GM18507 (cell line): ENCODE measurements around the gene ZNF346.
"Not testable (repeated sequence)": the region's sequence is repeated elsewhere in the genome, so short reads cannot be mapped to it uniquely, and the experiment has no call there.

Experiments
- DNase-seq: peaks from one replicate; pipeline ENCODE4 v3.0.0; 2011; ENCODE audit warnings: low read depth; ENCODE audit not compliant: insufficient read length; ENCODE audit errors: extremely low spot score
- FAIRE-seq: peaks from 2 replicates; lab custom pipeline; 2011; peaks lifted over from hg19 to GRCh38; lab: Jason Lieb, UNC

Gene ZNF346

DNA sequence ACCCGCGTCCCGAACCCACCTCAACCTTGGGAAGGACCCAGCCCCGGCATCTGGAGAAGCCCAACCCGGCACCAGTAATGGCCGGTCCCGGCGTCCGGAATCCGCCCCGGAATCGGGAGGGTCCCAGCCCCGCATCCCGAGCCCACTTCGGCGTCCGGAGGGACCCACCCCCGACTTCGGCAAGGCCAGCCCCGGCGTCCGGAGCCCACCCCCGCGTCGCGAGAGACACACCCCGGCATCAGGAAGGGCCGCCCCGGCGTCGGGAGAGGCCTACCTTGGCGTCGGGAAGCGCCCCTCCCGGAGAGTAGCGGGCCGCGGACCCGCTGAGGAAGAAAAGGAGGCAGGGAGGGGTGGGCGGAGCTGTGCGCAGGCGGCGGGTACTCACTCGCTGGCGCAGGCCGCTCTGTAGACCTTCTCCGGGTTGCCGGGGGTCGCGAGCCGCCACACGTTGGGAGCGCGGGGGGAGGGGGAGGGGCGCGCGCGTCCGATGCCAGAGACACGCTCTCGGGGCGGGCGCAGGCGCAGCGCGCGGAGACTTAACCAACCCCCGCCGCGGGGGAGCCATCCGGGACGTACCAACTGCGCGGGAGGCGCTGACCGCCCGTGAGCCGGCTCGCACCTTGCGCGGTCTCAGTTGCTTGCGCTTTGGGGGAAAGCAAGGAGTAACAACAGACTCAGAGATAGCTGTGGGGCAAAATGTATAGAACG, 16.1 kb upstream of the ZNF346 start, which contains the start of gene UIMC1:
Gene UIMC1 (minus strand): TSS at position 515 of the 708 bp plus-strand sequence. CDS start 24,164 bp downstream, outside the sequence.
- FAIRE-seq (peak; percentile 75), DNase-seq (peak; percentile 84)

DNA sequence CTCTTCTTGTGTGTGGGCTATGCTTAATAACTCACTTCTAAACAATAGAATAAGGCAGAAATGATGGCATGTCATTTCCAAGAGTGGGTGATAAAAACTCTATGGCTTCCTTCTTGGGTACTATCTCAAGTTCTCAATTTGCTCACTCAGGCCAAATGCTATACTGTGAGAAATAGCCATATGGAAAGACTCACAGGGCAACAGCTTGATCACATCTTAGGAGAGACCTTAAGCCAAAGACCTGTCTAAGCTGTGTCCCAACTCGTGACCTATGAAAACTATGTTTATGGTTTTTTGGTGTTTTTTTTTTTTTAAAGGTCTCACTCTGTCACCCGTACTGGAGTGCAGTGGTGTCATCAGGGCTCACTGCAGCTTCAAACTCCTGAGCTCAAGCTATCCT, 13.8 kb upstream of the ZNF346 start:
- FAIRE-seq (no peak), DNase-seq (no peak)

DNA sequence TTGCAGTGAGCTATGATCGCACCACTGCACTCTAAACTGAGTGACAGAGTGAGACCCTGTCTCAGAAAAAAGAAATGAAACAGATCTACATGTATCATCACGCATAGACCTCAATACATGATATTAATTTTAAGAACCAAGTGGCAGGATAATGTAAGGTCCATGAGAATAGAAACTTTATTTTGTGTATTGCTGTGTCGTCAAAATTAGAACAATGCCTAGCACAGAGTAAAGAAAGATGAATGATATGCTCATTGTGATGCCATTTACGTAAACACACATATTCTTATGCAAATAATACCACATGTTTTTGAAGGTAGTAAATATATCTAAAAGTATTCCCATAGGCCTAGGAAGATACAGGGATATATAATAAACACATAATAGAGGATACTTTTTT, 12.3 kb upstream of the ZNF346 start:
- no peak for DNase-seq
- FAIRE-seq, result no peak

DNA sequence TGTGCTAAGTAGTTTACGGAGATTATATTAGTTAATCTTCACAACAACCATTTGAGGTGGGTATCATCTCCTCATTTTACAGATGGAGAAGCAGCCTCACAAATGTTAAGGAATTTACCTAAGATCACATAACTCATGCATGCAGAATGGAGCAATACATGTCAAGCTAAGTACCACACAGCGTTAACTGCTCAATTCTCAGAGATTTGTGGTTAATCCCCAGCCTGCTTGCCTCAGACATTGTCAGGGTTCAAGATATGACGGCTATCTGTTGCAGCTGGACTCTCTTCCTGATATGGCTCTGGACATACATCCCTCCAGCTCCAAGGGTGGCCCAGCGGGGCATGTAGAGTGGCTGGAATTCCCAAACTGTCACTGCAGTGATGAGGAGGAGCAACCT, 7.3 kb upstream of the ZNF346 start:
- FAIRE-seq (no peak), DNase-seq (no peak)

DNA sequence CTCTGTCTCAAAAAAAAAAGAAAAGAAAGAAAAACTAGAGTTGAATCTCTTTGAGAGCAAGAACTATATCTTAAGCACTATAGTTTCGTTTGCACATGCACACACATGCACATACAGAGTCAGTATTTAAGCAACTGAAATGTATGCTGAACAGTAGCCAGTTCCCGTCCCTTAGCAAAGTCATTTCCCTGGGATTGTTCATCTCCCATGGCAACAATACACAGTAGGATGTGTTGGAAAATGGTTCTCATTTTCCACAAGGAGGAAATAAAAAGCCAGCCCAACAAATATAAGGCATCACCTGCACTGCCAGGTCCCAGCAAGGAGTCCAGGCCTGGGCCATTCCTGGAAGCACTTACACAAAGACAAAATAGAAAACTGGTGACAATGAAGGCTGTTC, 4.2 kb upstream of the ZNF346 start:
- DNase-seq, result no peak

DNA sequence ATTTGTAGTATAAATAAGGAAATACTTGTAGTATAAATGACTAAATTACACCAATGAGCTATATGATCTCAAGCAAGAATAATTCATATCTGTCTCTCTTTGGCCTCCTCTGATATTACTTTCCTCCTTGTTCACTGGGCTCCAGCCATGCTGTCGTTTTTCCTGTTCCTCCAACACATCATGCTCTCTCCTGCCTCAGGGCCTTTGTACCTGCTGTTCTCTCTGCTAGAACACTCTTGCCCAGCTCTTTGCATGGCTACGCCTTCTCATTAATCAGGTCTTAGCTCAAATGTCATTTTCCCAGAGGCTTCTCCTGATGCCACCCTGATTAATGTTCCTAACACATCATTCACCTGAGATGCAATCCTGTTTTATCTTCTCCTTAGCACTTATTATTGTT, 2.5 kb upstream of the ZNF346 start:
- DNase-seq, result no peak
- no peak for FAIRE-seq

More for the DNA sequence above, 4.2 kb upstream of the ZNF346 start:
- FAIRE-seq, result no peak

DNA sequence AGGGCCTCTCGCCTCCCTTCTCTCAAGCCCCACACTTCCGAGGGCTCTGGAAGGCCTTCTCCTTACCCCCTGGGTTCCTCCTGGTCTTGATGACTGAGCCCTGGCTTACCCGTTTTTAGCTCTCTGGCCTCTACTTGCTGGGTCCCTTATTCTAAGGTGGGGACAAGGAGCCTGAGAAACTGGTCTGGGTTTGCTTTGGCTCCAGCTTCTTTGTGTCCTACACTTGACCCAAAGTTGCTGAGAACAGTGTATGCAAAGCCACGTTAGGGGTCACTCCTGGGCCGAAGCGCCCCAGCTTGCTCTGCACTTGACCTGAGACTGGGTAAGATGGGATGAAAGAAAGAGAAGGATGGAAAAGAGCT, 788 bp downstream of the ZNF346 start:
- DNase-seq, result no peak
- FAIRE-seq, result no peak

DNA sequence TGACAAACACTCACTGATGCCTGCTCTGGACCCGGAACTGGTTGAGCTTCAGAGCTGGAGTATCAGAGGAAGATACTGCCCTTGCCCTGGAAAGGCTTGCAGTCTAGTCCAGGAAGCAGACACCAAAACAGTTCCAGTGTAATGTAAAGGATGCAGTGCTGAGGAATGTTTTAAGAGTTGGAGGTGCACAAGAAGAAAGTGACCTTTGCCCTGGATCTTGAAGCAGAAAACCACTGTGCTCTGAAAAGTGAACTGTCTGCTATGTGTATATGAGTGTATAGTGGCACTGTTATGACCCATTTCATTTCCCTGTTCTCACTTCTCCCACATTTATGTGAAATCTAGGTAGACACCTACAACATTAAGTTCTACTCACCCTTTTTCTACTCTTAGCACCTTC, 2.1 kb downstream of the ZNF346 start:
- DNase-seq, result no peak
- FAIRE-seq, result no peak

DNA sequence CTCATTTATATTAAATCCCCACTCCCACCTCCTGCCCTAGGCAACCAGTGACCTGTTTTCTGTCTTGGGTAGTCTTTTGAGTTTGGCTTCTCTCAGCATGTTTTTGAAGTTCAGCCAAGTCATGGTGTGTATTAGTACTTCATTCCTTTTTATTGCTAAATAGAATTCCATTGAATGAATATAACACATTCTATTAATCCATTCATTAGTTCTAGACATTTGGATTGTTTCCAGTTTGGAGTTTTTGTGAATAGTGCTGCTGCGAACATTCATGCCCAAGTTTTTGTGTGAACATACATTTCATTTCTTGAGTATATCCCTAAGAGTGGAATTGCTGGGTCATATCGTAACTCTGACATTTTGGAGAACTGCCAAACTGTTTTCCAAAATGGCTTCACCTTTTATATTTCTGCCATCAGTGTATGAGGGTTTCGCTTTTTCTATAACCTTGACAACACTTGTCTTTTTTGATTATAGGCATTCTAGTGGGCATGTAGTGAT, 2.7 kb downstream of the ZNF346 start:
- no peak for DNase-seq
- FAIRE-seq, result no peak

DNA sequence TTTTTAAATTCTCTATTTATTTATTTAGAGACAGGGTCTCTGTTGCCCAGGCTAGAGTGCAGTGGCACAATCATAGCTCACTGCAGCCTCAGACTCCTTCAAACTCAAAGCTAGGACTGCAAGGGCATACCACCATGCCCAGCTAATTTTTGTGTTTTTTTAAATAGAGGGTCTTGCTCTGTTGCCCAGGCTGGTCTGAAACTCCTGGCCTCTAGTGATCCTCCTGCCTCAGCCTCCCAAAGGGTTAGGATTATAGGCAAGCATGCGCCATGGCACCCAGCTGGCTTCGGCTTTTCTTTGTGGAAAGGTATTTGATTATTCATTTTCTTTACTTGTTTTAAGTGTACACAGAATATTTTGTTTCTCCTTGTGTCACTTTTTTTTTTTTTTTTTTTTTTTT, 5.2 kb downstream of the ZNF346 start:
- DNase-seq, result no peak
- FAIRE-seq, result no peak

DNA sequence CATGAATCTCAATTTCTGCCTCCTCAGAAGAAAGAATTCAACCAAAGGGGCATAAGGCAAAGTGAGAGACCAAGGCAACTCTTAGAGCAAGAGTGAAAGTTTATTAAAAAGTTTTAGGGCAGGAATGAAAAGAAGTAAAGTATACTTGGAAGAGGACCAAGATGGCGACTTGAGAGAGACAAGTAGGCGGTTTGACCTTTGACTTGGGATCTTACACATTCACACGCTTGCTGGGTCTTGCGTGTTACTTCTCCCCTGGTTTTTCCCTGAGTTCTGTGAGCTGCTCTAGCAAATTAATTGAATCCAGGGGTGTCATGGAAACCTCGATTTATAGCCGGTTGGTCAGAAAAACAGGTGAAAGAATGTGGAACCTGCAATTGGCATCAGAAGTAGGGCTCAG, 7.0 kb downstream of the ZNF346 start:
- DNase-seq (no peak), FAIRE-seq (no peak)

DNA sequence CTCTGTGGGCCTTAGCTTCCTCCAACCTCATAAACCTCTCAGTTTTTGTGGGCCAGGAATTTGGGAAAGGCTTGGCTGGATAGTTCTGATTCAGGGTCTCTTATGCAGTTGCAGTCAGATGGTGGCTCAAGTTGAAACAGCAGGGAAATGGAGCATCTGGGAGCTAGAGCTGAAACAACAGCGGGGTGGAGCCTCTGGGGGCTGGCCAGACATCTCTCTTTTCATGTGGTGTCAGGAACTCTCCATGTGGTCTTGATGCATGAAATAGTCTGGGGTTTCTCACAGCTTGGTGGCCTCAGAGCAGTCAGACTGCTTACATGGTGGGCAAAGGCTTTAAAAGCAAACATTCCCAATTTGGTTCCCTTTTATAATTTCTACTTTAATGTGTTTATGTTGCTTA, 13.5 kb downstream of the ZNF346 start:
- FAIRE-seq (no peak), DNase-seq (no peak)

DNA sequence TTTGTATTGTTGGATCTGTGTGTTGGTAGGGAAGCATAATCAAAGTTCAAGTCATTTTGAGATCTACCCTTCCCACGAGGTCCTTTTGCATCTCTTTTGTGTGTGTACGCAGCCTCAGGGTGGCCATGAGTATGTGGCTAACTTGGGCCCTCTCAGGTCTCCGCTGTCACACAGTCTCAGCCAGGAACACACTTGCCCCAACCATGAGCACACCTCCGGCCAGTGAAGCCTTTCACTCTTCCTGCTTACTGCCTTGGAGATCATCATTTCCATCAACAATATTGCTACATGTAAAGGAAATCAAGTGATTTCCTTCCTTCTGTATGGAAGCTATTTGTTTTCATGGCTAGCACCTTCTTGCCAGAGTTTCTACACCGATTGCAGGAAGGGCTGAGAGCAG, 13.9 kb downstream of the ZNF346 start:
- DNase-seq, result no peak
- no peak for FAIRE-seq

DNA sequence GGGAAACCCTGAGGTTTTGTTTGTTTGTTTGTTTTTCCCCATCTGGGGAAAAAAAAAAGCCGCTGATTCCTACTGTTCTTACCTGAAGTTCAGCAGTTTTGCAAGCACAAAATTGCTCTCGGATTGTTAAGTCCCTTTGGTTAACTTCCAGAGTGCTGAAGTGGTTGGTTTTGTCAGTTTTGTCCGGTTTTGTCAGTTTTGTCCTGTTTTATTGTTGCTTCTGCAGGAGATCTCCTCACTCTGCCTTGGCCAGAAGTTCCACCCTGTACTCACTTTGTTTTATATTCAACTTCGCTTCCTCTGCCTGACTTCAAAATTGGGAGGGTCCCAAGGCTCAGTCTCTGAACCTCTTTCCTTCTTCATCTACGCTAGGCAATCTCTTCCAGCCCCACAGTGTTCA, 14.4 kb downstream of the ZNF346 start:
- no peak for FAIRE-seq
- no peak for DNase-seq

DNA sequence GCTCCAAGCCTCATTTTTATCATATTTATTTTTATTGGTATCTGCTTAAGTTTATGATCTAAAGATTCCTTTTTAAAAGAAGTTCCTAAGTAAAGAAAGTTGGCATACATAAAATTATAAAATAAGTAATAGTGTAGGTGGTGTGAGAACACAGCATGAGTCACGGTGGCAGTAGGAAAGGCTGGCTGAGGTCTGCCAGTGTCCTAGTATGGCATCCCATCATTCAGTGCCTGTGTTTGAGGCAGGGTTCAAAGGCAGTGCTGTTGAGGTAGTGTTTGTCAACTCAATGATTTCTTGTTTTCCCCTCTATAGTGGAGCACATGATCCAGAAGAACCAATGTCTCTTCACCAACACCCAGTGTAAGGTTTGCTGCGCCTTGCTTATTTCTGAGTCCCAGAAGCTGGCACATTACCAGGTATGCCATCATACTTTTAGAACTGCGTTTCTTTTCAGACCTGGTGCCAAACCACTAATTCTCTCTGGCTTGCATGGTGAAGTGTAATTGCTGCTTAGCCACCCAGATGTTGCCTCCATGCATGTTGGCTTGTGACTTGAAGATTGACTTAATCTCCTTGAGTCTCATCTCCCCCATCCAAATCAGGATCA, 18.4 kb downstream of the ZNF346 start:
- DNase-seq, result no peak
- FAIRE-seq, result no peak

DNA sequence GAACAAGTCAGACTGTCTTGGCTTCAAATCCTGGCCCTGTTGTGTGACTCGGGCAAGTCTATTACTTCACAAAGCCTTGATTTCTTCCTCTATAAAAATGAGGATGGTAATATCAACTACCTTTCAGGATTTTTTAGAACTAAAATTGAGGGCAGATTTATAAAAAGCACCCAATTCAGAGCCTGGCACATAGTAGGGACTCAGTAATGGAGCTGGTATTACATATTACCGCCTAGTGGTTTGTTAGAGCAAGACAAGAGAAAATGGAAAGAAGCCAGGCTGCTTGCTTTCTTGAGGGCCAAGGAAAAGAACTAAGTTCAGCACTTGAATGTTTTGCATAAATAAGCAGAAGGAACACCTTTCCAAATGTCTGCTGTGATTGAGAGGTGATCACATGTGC, 19.4 kb downstream of the ZNF346 start:
- FAIRE-seq (no peak), DNase-seq (no peak)

DNA sequence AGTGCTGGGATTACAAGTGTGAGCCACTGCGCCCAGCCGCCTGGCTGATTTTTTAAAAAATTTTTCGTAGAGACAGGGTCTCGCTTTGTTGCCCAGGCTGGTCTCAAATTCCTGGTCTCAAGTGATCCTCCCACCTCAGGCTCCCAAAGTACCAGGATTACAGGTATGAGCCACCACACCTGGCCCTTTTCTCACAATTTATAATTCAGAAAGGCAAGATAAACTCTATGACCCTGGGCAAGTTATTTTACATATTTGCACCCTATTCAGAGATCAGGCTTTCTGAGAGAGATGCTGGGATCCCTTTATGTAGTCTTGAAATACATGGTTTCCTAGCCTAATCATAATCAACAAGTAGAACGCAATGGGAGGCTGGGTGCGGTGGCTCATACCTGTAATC, 20.6 kb downstream of the ZNF346 start:
- DNase-seq, result no peak
- FAIRE-seq, result no peak

DNA sequence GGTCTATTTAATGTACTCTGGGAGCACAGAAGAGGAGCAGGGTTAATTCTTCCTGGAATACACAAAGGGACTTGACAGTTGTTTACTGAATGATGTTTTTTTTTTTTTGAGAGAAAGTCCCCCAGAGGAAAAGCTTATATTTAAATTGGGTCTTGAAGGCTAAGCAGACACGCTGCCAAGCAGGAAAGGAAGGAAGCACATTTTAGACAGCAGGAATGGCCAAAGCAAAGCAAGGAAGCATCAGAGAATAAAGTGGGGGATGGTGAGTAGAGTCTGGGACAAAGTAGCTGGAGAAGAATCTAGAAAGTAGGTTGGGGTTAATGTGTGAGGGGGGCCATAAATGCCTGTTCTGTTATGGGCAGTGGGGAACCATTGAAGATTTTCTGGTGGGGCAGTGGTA, 21.5 kb downstream of the ZNF346 start:
- no peak for FAIRE-seq

DNA sequence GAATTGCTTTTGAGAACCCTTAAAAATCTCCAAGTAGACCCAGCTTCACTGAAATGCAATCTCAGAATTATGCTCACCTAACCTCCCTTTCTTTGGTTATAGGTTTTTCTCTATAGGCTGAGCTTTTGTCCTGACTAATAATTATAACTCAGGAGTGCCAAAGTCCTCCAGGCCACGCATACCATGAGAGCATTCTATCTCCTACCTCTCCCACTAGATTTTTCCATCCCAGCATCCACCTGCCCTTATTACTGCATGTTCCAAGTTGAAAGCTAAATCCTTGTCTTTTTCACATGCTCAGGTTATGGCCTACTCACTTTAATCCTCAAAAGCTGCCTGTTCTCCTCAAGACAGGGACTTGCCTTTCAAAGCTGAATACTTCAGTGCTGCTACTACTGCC, 22.1 kb downstream of the ZNF346 start:
- DNase-seq (no peak), FAIRE-seq (no peak)

More for the DNA sequence above, 21.5 kb downstream of the ZNF346 start:
- DNase-seq, result no peak

DNA sequence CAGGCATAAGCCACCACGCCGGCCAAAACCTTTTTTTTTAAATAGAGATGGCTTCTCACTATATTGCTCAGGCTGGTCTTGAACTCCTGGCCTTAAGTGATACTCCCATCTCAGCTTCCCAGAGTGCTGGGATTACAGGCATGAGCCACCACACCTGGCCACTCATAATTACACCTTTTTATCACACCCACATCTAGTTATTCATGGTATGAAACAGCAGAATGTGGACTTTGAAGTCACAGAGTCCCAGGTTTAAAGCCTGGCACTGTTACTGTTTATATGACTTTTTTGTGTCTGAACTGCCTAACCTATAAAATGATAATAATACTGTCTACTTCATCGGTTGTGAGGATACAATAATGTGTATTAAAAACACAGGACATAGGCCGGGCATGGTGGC, 23.1 kb downstream of the ZNF346 start:
- FAIRE-seq (no peak), DNase-seq (no peak)

DNA sequence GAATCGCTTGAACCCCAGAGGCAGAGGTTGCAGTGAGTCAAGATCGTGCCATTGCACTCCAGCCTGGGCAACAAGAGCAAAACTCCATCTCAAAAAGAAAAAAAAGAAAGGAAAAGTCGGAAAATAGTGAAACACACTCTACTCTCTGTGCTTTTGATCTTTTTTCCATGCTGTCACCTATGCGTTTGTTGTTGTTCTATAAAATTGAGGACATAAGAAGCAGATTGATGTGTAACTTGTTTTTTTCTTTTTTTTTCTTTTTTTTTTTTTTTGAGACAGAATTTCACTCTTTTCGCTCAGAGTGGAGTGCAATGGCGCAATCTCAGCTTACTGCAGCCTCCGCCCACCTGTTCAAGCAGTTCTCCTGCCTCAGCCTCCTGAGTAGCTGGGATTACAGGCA, 26.0 kb downstream of the ZNF346 start:
- FAIRE-seq, DNase-seq: not testable (repeated sequence)
